HUDEP-2 (cell line): ENCODE data around the gene PARD3B.
A peak's percentile ranks its signal among the peaks of the same experiment; 100 is the strongest.

Experiments used
- DNase-seq, 76 experiments: peaks; one replicate each; lab custom pipeline; 2025; ENCODE audit not compliant: unreplicated experiment in 76 of 76; lab: John Stamatoyannopoulos, UW

Gene PARD3B

DNA sequence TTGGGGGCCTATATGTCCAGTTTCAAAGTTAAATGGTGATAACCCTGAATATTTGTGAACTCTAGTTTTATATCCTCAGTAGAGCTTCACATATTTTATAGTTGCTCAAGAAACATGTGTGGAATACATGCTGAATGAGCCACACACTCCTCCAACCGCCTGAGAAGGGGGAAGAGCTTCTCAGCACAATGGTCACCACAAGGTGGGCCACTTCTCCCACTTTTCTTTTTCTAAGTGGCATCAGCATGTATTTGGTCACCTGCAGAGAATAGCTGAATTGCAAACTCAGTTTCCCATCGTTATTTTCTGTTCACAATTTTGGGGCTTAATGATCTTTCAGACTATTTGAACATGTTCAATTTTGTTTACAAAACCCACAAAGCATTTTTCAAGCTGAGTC is 340.5 kb downstream of the PARD3B start:
- DNase-seq = peak in 3 of 76 experiments; percentile 1 to 5 (median 3)

GRCh38 chr2:204886713-204887112 is 341.4 kb downstream of the PARD3B start:
- no peak for DNase-seq

DNA sequence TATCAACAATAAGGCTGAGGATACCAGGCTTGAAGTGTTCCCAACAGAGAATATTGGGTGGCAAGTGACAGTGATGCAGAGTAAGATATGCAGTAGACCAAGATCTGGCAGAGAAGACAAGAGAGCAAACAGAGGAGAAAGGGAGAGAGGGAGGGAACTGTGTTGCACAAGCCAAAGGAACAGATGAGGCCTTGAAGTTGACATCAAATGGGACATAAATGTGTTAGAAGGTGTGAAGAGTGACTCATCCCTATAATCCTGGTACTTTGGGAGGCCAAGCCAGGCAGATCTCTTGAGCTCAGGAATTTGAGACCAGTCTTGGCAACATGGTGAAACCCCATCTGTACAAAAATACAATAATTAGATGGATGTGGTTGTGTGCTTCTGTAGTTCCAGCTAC is 342.9 kb downstream of the PARD3B start:
- DNase-seq = no peak

DNA sequence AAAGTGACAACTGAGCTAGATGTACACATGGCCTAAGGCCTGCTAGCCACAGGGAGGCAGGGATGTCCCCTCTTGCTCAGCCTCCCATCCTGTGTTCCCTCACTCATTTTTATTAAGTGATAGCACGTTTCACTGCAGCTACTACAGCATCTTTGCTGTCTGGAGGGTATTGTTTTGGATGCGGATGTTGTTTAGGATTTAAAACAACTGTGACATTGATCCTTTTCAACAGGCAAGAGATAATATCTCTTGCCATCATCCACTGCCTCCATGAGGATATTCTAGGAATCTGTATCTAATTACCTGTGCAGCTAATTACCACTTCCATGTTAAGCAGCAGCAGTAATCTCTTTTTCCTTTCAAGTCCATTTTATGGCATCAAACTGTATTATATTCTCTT is 345.4 kb downstream of the PARD3B start:
- DNase-seq = no peak

GRCh38 chr2:204891739-204892138 is 346.5 kb downstream of the PARD3B start:
- DNase-seq = no peak

- no peak for DNase-seq
Observed at GRCh38 chr2:204892506-204893255, 347.4 kb downstream of the PARD3B start.

DNA sequence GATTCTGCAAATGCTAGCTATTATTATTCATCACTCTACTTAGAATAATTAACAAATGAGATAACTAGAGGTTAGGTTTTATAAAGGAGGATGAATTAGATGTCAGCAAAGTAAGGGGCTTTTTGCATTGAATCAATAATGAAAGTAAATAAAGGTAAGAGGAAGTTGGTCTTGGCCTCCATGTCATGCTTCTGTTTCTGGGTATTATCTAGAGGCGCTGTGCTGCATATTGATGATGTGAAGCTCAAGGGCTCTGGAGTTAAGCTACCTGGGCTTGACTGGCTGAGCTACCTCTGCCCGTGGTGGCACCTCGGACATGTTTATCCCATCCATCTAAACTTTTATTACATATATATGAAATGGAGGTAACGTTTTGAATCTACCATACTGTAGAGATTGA is 350.9 kb downstream of the PARD3B start:
- no peak for DNase-seq

DNA sequence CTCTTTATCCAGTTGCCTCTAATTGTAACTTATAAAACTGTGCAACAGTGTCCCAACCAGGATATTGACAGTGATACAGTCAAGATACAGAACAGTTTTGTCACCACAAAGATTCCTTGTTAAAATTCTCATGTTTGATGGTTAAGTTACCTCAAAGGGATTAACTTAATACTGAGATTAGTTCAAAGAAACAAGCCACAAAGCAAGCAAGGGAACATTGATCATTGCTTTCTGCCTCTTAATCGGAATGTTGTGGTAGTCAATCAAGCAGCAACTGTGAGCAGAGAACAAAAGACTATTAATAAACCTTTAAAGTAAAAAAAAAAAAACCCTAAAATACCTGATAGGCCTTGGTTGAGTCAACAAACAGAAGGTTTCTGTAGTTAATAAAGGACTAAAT is 352.3 kb downstream of the PARD3B start:
- DNase-seq = no peak

- no peak for DNase-seq
Observed at GRCh38 chr2:204898928-204899640, 353.8 kb downstream of the PARD3B start.

DNA sequence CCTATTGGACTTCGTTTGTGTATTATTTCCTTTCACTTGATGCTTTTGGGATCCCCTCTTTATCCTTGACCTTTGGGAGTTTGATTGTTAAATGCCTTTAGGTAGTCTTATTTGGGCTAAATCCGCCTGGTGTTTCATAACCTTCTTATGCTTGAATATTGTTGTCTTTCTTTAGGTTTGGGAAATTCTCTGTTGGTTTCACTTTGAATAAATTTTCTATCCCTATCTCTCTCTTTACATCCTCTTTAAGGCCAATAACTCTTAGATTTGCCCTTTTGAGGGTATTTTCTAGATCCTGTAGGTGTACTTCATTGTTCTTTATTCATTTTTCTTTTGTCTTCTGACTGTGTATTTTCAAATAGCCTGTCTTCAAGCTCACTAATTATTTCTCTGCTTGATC is 354.7 kb downstream of the PARD3B start:
- DNase-seq = no peak

DNA sequence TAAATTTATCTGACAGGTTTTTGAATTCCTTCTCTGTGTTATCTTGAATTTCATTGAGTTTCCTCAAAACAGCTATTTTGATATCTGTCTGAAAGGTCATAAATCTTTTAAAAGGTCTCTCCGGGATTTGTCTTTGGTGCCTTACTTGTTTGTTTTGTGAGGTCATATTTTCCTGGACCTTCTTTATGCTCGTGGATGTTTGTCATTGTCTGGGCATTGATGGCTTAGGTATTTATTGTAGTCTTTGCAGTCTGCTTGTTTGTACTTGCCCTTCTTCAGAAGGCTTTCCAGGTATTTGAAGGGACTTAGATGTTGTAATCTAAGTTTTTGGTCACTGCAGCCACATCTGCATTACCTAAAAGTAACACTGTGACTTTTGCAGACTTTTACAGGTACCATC is 355.2 kb downstream of the PARD3B start:
- no peak for DNase-seq

DNA sequence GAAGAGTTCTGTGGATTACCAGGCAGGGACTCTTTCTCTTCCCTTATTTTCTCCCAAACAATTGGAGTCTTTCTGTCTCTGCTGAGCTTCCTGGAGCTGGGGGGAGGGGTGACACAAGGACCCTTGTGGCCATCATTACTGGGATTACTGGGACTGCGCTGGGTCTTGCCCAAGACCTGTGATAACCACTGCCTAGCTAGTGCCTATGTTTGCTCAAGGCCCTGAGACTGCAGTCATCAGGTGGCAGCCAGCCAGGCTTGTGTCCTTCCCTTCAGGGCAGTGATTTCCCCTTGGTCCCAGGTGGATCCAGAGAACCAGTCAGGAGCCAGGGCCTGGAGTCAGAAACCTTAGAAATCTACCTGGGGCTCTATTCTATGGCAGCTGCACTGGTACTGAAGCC is 355.6 kb downstream of the PARD3B start:
- no peak for DNase-seq

DNA sequence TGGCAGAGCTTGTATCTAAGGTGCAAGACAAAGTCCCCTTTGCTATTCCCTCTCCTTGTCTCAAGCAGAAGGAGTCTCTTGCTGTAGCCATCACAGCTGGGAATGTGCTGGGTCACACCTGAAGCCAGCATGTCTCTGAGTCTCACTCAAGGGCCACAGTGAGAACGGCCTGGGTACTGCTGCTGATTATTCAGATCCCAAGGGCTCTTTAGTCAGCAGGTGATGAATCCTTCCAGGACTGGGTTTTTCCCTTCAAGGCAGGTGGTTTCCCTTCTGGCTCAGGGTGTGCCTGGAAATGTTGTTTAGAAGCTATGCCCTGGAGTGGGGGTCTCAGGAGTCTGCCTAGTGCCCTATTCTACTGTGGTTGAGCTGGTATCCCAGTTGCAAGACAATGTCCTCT is 356.3 kb downstream of the PARD3B start:
- no peak for DNase-seq

GRCh38 chr2:204909791-204910190 is 364.5 kb downstream of the PARD3B start:
- no peak for DNase-seq

- no peak for DNase-seq
Observed at GRCh38 chr2:204913312-204913711, 368.0 kb downstream of the PARD3B start.

GRCh38 chr2:204913854-204914464 is 368.7 kb downstream of the PARD3B start:
- no peak for DNase-seq

DNA sequence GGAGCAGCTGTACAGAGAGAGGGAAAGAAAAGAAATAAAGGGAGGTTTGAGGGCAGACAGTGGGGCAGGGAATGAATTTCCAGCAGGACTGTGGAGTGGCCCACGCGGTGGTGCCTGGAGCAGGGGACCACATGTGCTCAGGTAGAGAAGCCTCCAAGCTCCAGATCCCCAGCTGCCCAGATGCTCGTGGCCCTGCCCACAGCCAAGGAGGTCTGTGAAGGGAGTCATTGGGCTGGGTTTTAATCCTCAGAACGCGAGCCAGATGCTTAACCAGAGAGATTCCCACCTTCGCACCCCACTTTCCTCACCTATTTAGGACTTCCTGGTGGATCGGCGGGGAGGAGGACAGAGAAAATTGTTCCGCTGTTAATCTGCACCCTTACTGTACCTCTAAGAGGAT is 369.4 kb downstream of the PARD3B start:
- DNase-seq = no peak

DNA sequence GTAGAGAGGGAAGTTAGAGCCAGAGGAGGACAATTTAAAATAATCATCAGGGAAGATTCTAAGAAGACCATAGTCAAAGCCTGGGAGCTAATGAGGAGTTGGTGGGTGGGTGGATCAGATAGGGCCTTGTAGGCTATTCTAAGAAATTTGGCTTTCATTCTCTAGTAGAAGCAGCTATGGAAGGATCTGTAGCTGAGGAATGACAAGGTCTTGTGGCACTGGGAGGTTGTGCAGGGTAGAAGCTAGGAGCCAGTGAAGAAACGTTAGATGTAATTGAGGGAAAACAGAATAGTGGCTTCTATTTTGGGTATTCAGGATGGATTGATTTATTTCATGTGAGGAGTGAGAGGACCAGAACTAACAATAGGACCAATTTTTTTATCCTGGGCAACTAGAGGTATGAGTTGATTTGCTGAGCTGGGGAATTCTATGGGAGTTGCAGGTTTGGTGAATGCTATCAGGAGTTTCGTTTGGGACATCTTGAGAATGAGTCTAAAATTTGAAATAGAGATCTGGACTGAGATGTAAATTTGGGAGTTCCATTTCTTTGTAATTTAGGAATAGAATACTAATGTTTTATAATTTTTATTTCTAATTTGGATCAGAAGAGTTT is 371.9 kb downstream of the PARD3B start:
- DNase-seq = no peak

DNA sequence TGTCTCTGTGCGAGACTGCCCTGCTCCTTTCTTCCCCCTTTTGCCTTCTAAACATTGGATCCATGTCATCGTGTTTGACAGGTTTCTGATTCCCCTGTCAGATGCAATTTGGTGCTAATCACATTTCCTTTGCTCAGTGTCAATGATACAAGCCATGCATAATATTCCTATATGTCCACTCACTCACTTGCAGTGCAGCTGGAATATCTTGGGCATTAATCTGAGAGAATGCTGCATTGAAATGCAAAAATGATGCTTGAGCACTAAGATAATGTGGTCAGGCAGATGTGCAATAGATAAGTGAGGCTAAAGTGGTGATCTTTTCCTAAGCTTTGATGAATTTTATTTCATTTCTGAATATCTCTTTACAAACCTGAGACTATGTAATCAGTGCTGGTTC is 375.5 kb downstream of the PARD3B start:
- no peak for DNase-seq

- no peak for DNase-seq
Observed at GRCh38 chr2:204923957-204924356, 378.7 kb downstream of the PARD3B start.

DNA sequence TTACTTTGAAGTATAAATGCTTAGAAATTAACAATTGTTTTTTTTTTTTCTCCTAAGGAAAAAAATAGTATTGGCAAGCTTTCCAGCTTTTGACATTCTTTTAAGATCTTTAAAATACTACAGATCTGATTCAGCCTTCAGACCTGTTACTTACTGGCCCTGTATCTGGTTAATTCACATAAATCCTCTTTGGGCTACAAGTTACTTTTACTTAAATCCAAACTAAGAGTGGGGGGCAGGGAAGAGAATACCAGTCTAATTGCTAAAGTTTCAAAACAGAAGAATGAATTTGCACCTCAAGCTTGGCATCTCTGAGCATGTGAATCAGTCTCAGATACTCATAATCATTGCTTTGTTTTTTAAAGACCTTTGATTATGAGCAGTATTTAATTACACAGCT is 386.3 kb downstream of the PARD3B start:
- DNase-seq = no peak
